ENCODE results near the gene FAM219B. TPM values are rescaled to one million over a fixed set of nuclear protein-coding genes. Genes with fewer than 3 reads are reported as not detected.

FAM219B gene
- total and polyA plus RNA-seq, 2 of the 8 experiments (the other 6 are each of a cell fraction or from before 2014, with no cell fraction given), result 57.1 to 66.6 TPM

GRCh38 chr15:74954515-74954914, 47.9 kb upstream of the FAM219B start:
- no peak overlapping the region for H3K4ac ChIP-seq (replicated peaks; ENCODE audit: insufficient read length, low read depth, low read length)
- TF ChIP-seq JUND (IDR thresholded peaks at IDR 0.05; ENCODE audit: low read length) (no peak), MAX (IDR thresholded peaks at IDR 0.05) (no peak), RBBP5 (IDR thresholded peaks at IDR 0.05; ENCODE audit: borderline replicate concordance, low read depth, low read length) (no peak), POU5F1 (IDR thresholded peaks at IDR 0.05; ENCODE audit: low read depth, low read length) (no peak), KDM5A (IDR thresholded peaks at IDR 0.05; ENCODE audit: low read length) (no peak), POLR2AphosphoS5 (IDR thresholded peaks at IDR 0.05; ENCODE audit: low read depth, low read length) (no peak)

More at GRCh38 chr15:74954515-74954914, 47.9 kb upstream of the FAM219B start:
- Histone ChIP-seq H3K56ac (replicated peaks; ENCODE audit: insufficient read length, low read depth, low read length) (no peak overlapping the region), H2AK5ac (ENCODE audit: low read depth, low read length) (no peak overlapping the region), H3K14ac (ENCODE audit: insufficient read length) (no peak overlapping the region), H3K4me2 (ENCODE audit: insufficient read depth in 1 of 2, low read depth in 2 of 2, low read length in 2 of 2) (peak overlapping the region; percentile 95 to 98), H3K23ac (ENCODE audit: insufficient read length) (no peak overlapping the region), H2BK15ac (ENCODE audit: low read length) (peak overlapping the region; percentile 61; the same call in 1 of the 2 replicates), H4K8ac (ENCODE audit: extremely low read depth, insufficient read depth, low read length) (no peak overlapping the region), H2AFZ (ENCODE audit: low read length) (no peak overlapping the region), H3K27ac (ENCODE audit: low read depth, low read length) (no peak overlapping the region), H3K9ac (replicated peaks in 1 of 4; ENCODE audit: extremely low read depth in 1 of 4, low read depth in 3 of 4, low read length in 3 of 4) (no peak overlapping the region), H4K20me1 (replicated peaks in 1 of 2; ENCODE audit: control insufficient read depth in 1 of 2, insufficient read depth in 2 of 2, low read length in 2 of 2) (peaks cover 0 to 4% of the 10 kb centered on the region in 2 experiments), H3K4me3 (ENCODE audit: extremely low read depth in 1 of 4, insufficient read depth in 2 of 4, low read depth in 3 of 4, low read length in 4 of 4) (peak overlapping the region in 3 of 4 experiments; percentile 41 to 73 (median 65); a peak in 3 of 8 replicates), H4K5ac (ENCODE audit: insufficient read length, low read depth, low read length) (no peak overlapping the region), H4K91ac (replicated peaks; ENCODE audit: insufficient read length, low read length) (no peak overlapping the region), H3K27me3 (replicated peaks in 1 of 4; ENCODE audit: control insufficient read depth in 3 of 4, extremely low read depth in 1 of 4, insufficient read depth in 3 of 4, low read length in 3 of 4) (peaks cover 5 to 33% (median 31%) of the 10 kb centered on the region in 4 experiments), H2BK20ac (ENCODE audit: low read length) (no peak overlapping the region), H3K18ac (ENCODE audit: extremely low read depth, low read length) (no peak overlapping the region), H3K79me2 (ENCODE audit: control insufficient read depth in 1 of 2, insufficient read depth in 2 of 2, low read length in 2 of 2) (peaks cover 0 to 19% of the 10 kb centered on the region in 2 experiments; a peak in 2 of 4 replicates), H3K36me3 (ENCODE audit: control insufficient read depth in 2 of 4, insufficient read depth in 4 of 4, low read length in 3 of 4) (no peaks in the 10 kb centered on the region), H3K23me2 (ENCODE audit: low read depth, low read length) (peaks cover 36% of the 10 kb centered on the region), H3K79me1 (ENCODE audit: low read depth, low read length) (0 out of 2 replicates have a peak, but pooled peaks cover 2% of the 10 kb centered on the region), H2BK12ac (ENCODE audit: low read depth, low read length) (no peak overlapping the region), H2BK5ac (ENCODE audit: low read depth, low read length) (no peak overlapping the region), H3K4me1 (replicated peaks in 1 of 4; ENCODE audit: control insufficient read depth in 3 of 4, insufficient read depth in 4 of 4, low read length in 3 of 4) (peaks cover 3 to 30% (median 17%) of the 10 kb centered on the region in 4 experiments), H3K9me3 (ENCODE audit: insufficient read depth in 2 of 2, low read depth in 1 of 2, low read length in 1 of 2) (no peaks in the 10 kb centered on the region), H2BK120ac (replicated peaks; ENCODE audit: low read depth, low read length) (no peak overlapping the region)
- CTCF ChIA-PET (ENCODE audit: partially characterized antibody), result interaction anchor here (0.9 to 2.7 kb wide), 14 partner anchors 13 to 228 kb away, joined by 3 to 10 read pairs (median 4); partner anchors contain the start of genes CYP1A1 and SCAMP5
- POLR2A ChIA-PET (ENCODE audit: partially characterized antibody), result interaction anchor here (0.9 to 2.5 kb wide), 6 partner anchors 10 to 112 kb away, joined by 3 to 9 read pairs (median 4); partner anchors contain the start of genes FAM219B and ULK3
- FAIRE-seq, result no peak
- no peak for DNase-seq (ENCODE audit: low read depth in 1 of 2, low spot score in 2 of 2)

Data from H1 (cell line).